ENCODE results near the gene MICALL2.

MICALL2 gene

GRCh38 chr7:1455241-1455939, 3.9 kb downstream of the MICALL2 start:
- H3K4me3 ChIP-seq (ENCODE audit: low read depth, low read length) = no peak overlapping the region
- no peak for DNase-seq (ENCODE audit: low read depth)
- TF ChIP-seq CTCF (IDR thresholded peaks at IDR 0.05; ENCODE audit: low read depth, low read length, missing control alignments) = no peak

- TF ChIP-seq CTCF (IDR thresholded peaks at IDR 0.05; ENCODE audit: low read depth, low read length, missing control alignments) = no peak
- DNase-seq (ENCODE audit: low read depth) = no peak
- H3K4me3 ChIP-seq (ENCODE audit: low read depth, low read length) = no peak overlapping the region
Measured at GRCh38 chr7:1454542-1454941, 4.7 kb downstream of the MICALL2 start.

GRCh38 chr7:1452205-1452604, 7.1 kb downstream of the MICALL2 start:
- no peak for DNase-seq (ENCODE audit: low read depth)
- no peak overlapping the region for H3K4me3 ChIP-seq (ENCODE audit: low read depth, low read length)
- TF ChIP-seq CTCF (IDR thresholded peaks at IDR 0.05; ENCODE audit: low read depth, low read length, missing control alignments) = no peak

- DNase-seq (ENCODE audit: low read depth) = no peak
- TF ChIP-seq CTCF (IDR thresholded peaks at IDR 0.05; ENCODE audit: low read depth, low read length, missing control alignments) = no peak
- H3K4me3 ChIP-seq (ENCODE audit: low read depth, low read length) = no peak overlapping the region
Measured at GRCh38 chr7:1450987-1451386, 8.3 kb downstream of the MICALL2 start.

- H3K4me3 ChIP-seq (ENCODE audit: low read depth, low read length) = no peak overlapping the region
- no peak for TF ChIP-seq CTCF (IDR thresholded peaks at IDR 0.05; ENCODE audit: low read depth, low read length, missing control alignments)
Measured at GRCh38 chr7:1450431-1450830, 8.8 kb downstream of the MICALL2 start.

GRCh38 chr7:1449951-1450350, 9.3 kb downstream of the MICALL2 start:
- no peak for DNase-seq (ENCODE audit: low read depth)
- H3K4me3 ChIP-seq (ENCODE audit: low read depth, low read length) = no peak overlapping the region
- no peak for TF ChIP-seq CTCF (IDR thresholded peaks at IDR 0.05; ENCODE audit: low read depth, low read length, missing control alignments)

More at GRCh38 chr7:1450431-1450830, 8.8 kb downstream of the MICALL2 start:
- DNase-seq (ENCODE audit: low read depth) = no peak

- TF ChIP-seq CTCF (IDR thresholded peaks at IDR 0.05; ENCODE audit: low read depth, low read length, missing control alignments) = no peak
- DNase-seq (ENCODE audit: low read depth) = no peak
- H3K4me3 ChIP-seq (ENCODE audit: low read depth, low read length) = no peak overlapping the region
Measured at GRCh38 chr7:1449501-1449900, 9.8 kb downstream of the MICALL2 start.
